H7 (cell line): ENCODE results near the gene TMEM263. TPM values are rescaled to one million over a fixed set of nuclear protein-coding genes. Genes with fewer than 3 reads are reported as not detected.
"Not testable (repeated sequence)": the region's sequence is repeated elsewhere in the genome, so short reads cannot be mapped to it uniquely, and the experiment has no call there.

Experiments
- DNase-seq: peaks from one replicate; pipeline ENCODE4 v3.0.0; 2012
- H3K27me3 ChIP-seq: 2 replicates; pipeline ENCODE4 v1.6.0; 2011; ENCODE audit warnings: mild to moderate bottlenecking, low read length; ENCODE audit not compliant: control insufficient read depth, insufficient read depth
- H3K36me3 ChIP-seq: replicated peaks from 2 replicates; pipeline ENCODE4 v1.5.1; 2011; ENCODE audit warnings: low read length; ENCODE audit not compliant: control insufficient read depth, insufficient read depth
- H3K4me3 ChIP-seq: 2 replicates; pipeline ENCODE4 v1.5.1; 2011; ENCODE audit warnings: low read depth, mild to moderate bottlenecking, control low read depth, low read length, moderate library complexity; ENCODE audit not compliant: insufficient read depth
- total RNA-seq: library from RNA; depleted of rRNA; stranded (reverse); fragments of >200 nt; shearing (Covaris generic); gene quantifications from 2 replicates; pipeline ENCODE4 v1.2.3, GENCODE V29; 2014; rRNA removed

Gene TMEM263
- 19.0 and 23.7 TPM in 2 replicates for total RNA-seq

DNA sequence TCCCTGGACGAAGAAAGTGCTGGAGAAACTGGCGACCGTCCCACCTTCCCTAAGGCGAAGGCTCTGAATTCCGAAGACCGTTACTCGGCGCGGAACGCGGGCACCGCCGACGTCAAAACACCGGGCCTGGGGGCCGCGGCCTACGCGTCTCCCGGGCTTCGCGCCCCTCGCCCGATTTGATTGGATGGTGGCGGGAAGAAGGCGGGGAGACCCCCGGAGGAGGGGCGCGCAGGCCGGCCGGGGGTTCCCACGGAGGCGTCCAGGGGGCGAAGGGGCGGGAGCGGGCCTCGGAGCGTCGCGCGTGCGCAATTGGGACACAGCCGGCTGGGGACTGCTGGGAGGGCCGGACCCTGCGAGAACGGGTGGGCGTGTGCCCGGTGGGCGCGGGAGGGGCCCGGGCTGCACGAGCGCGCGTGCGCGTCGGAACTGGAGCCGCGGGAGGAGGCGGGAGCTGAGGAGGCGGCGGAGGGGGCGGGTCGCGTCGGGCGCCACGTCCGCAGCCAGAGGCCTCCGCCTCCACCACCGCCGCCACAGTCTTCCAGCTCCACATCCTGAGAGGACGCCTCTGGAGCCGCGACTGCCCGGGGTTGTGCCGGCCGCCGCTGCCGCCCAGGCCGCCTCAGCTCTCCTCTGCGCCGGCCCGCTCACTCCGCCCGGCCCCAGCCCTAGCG is at the start of gene TMEM263:
Gene TMEM263 (plus strand): TSS at position 531 of the 671 bp plus-strand sequence. CDS start 11,210 bp downstream, outside the sequence.
- Histone ChIP-seq H3K4me3 (peak within 1 kb of the TSS; percentile 94), H3K27me3 (peaks cover 2% of the 10 kb centered on the region; the same call in 1 of the 2 replicates), H3K36me3 (no peaks in the 10 kb centered on the region)
- peak; percentile 96 for DNase-seq

DNA sequence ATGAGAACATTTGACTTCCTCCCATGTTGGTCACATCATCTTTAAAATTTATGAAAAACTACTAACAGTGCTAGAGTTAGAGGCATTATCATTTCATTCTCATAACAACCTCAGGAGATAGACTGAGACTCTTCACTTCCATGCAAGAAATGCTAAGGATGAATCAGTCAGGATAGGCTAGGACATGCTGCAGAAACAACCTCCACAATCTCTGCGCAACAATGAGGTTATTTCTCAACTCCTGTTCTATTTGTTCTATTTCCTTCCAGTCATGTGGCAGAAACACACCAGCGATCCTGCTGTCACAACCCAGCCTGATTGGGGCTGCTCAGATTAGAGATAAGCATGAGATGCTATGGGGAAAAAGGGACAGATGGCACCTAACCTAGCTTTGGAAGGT is 49.0 kb upstream of the TMEM263 start:
- peaks cover 13% of the 10 kb centered on the region for H3K27me3 ChIP-seq
- DNase-seq = no peak
- no peaks in the 10 kb centered on the region for H3K36me3 ChIP-seq
- no peak overlapping the region for H3K4me3 ChIP-seq

DNA sequence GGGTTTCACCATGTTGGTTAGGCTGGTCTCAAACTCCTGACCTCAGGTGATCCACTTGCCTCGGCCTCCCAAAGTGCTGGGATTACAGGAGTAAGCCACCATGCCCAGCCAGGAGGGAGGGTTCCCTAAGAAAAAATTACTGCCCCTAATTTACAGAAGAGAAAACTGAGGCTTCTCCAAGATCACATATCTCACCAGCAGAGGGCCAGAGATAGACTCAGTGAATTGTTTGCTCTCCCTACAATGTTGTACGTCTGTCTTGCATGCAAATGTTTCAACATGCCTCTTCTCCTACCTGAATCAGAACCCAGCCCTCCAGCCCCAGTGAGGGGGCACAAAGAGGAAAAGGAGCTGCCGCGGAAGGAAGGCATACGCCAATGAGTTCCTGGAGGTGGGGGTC is 48.3 kb upstream of the TMEM263 start:
- DNase-seq = no peak
- no peak overlapping the region for H3K4me3 ChIP-seq

DNA sequence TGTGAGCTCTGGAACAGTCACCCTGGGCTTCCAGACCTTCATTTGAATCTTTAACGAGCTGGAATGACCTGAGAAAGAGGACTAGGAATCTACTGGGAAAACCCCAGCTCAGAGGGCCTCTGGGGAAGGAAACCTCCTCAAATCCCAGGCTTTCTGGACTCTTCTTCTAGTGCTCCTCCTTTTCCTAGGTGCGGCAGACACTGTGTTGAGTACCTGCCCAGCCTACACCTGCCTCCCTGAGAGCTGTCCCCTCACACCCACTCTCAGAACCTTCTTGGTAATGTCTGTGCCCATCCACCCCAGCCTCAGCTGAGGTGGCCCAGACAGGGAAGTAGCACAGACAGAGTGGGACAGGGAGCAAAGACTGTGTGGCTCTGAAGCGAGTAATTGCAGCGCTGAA is 47.9 kb upstream of the TMEM263 start:
- H3K4me3 ChIP-seq = no peak overlapping the region
- H3K36me3 ChIP-seq = no peaks in the 10 kb centered on the region
- DNase-seq = no peak
- H3K27me3 ChIP-seq = peaks cover 6% of the 10 kb centered on the region

More for the DNA sequence above, 48.3 kb upstream of the TMEM263 start:
- Histone ChIP-seq H3K27me3 (peaks cover 9% of the 10 kb centered on the region), H3K36me3 (no peaks in the 10 kb centered on the region)

DNA sequence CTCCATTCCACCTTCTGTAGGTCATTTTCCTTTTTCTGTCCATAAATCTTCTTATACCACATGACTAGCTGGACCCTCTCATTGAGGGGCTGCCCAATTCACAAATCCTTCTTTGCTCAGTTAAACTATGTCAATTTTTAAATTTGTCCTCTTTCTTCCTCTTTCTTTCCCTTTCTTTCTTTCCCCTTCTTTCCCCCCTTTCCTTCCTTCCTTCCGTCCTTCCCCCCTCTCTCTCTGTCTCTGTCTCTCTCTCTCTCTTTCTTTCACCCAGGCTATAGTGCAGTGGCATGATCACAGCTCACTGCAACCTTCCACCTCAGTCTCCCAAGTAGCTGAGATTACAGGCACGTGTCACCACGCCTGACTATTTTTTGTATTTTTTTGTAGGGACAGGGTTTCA is 47.1 kb upstream of the TMEM263 start:
- H3K4me3 ChIP-seq = no peak overlapping the region
- H3K27me3 ChIP-seq = no peaks in the 10 kb centered on the region
- DNase-seq = no peak
- no peaks in the 10 kb centered on the region for H3K36me3 ChIP-seq

DNA sequence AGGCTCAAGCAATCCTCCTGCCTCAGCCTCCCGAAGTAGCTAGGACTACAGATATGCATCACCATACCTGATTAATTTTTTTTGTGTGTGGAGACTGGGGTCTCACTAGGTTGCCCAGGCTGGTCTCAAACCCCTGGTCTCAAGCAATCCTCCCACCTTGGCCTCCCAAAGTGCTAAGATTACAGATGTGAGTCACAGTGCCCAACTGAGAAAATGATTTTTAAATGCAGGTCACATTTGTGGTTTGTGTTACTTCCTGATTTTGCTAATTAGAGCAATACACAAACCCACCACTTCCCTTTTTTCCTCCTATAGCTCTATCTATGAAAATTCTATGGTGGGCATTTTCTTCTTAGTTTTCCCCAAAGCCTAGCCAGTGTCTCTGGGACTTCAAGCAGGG is 45.5 kb upstream of the TMEM263 start:
- H3K27me3 ChIP-seq = no peaks in the 10 kb centered on the region
- no peak for DNase-seq
- no peaks in the 10 kb centered on the region for H3K36me3 ChIP-seq
- no peak overlapping the region for H3K4me3 ChIP-seq

DNA sequence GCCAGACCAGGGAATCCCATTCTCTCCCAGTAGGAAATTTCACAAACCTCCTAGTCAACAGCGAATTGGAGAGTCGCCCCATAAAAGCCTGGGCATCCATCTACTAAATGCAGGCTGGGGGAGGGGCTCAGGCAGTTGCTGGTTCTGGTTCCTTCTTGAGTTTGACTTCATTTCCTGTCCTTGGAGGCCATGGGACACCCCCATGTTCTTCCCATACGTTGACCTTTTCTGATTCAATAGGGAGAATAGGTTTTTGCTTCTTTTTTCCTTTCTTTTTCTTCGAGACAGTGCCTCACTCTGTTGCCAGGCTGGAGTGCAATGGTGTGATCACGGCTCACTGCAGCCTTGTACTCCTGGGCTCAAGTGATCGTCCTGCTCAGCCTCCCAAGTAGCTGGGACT is 44.1 kb upstream of the TMEM263 start:
- Histone ChIP-seq H3K36me3 (no peaks in the 10 kb centered on the region), H3K4me3 (no peak overlapping the region), H3K27me3 (no peaks in the 10 kb centered on the region)
- no peak for DNase-seq

DNA sequence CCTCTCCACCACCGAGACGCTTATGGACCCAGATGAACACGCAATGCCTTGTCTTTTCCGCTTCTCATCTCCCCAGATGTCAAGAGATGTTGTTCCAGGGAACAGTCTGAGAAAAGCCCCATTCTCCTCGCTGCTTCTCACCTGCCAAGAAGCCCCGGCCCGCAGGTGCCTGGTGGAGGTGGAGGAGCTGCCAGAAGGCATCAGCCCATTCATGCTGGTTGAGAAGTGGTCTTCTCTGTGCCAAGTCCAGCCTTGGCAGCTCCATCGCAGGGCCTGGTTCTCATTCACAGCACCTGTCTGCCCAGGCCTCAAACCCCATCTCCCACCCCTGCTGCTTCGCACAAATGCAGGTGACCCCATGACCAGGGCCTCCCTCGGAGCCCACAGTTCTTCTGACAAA is 42.3 kb upstream of the TMEM263 start:
- Histone ChIP-seq H3K36me3 (no peaks in the 10 kb centered on the region), H3K4me3 (no peak overlapping the region), H3K27me3 (no peaks in the 10 kb centered on the region)
- DNase-seq = peak; percentile 15

DNA sequence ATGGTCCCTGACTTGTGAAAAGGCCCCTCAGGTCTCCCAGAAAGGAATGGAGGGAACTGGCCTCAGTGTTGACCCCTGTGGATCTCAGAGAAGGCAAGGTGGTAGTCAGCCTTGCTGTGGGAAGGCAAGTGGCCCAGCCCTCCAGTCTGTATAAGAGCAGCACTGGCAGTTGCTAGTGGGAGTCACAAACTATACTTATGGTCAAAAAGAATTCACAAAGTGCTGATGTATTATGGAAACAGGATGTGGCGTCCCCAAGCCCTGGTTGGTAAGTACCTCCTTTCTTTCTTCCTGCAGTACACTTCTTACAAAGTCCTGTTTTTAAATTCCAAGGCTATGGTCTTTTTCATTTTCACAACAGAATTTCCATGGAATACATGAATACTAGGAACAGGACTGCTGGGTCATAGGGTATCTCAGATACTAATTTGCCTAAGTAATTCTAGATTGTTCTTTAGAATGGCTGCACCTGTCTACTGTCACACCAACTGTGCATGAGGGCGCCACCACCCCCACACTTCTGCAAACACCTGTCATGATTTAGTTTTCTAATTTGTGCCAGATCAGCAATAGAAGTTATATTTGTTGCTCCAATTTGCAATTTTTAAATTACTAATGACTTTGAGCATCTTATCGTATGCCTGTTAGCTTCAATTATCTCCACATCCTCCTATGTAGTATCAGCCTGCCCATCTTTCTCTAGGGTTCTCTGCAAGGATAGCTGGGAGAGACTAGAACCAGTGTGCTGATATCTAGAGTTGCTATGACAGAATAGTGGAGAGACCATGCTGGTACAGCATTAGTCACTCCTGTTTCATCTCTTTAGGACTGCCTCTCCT is 40.7 kb upstream of the TMEM263 start:
- Histone ChIP-seq H3K36me3 (no peaks in the 10 kb centered on the region), H3K27me3 (no peaks in the 10 kb centered on the region), H3K4me3 (no peak overlapping the region)
- DNase-seq = no peak

DNA sequence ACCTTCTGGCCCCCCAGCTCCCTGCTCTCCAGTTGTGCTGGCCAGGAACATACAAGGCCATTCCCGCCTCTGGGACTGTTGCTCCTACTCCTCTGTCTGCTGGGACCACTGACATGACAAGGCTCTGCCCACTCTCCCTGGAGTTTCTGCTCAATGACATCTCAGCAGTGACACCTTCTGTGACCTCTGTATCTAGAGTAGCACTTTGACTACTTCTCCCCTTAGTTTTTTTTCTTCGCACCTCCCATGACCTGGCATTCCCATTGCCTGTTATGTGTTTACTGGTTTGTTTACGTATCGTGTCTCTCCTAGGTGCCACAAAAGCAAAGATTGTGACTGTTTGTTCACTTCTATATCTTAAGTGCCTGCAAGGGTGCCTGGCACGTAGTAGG is 40.1 kb upstream of the TMEM263 start:
- no peaks in the 10 kb centered on the region for H3K27me3 ChIP-seq
- no peak for DNase-seq
- H3K36me3 ChIP-seq = no peaks in the 10 kb centered on the region
- no peak overlapping the region for H3K4me3 ChIP-seq

DNA sequence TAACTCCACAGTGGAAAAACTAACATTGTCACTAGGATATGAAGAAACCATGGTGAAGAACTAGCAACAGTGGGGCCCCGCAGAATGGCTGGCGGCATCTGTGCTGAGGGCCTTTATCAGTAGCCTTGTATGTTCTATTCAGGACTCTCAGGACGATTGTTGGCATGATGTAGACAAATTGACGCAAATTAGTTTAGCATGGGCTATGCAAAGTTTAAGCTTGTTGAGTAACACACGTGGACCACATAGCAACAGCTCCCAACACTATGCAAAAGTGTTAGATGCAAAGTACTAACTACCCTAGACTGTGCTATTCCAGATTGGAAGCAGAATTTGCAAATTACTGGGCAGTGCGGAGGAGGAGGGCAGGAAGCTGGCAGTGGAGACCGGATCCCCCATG is 38.2 kb upstream of the TMEM263 start:
- no peaks in the 10 kb centered on the region for H3K36me3 ChIP-seq
- H3K4me3 ChIP-seq = no peak overlapping the region
- DNase-seq = no peak
- no peaks in the 10 kb centered on the region for H3K27me3 ChIP-seq

DNA sequence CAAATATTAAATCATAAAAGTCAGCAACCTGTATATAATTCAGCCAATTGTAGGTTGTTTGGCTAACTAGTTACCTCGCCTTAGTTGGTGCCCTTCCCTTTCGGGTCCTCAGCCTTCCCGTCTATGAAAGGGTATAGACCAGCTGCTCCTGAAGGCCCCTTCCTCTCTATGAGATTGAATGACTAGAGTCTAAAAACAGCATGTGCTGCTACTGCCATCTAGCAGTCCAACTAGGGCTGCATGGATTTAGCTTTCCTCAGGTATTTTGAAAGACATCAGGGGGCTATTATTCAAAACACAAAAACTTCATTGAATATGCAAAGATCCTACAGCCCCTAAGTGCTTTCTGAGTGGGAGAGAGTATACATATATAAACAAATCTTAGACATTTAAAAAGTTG is 37.0 kb upstream of the TMEM263 start:
- peak; percentile 78 for DNase-seq

DNA sequence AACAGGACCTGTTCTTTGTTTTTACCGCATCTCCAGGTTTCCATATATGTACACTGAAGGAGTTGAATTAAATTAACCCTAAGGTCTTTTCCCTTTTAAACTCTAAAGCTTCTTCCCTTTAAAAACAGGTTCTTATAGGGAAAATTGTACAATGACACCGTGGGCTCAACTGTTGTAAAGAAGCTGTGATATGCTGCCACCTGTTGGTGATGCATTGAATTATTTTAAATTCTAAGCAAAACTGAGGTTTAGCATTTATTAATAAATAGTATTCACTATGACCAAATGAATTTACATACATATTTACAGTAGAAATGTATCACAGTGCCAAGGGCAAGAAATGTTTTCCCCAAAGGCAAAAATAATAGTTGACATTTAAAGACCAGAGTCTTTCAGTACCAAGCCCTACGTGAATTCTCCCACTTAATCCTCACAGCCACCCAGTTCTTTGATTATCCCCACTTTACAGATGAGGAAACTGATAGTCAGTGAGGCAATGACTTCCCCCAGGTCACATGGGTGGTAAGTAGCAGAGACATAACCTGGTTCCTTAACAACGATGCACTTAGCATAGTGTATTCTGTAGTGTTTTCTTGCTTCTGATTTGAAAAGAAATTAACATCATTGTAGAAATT is 35.7 kb upstream of the TMEM263 start:
- no peaks in the 10 kb centered on the region for H3K27me3 ChIP-seq

More for the DNA sequence above, 37.0 kb upstream of the TMEM263 start:
- no peaks in the 10 kb centered on the region for H3K27me3 ChIP-seq
- no peak overlapping the region for H3K4me3 ChIP-seq
- H3K36me3 ChIP-seq = no peaks in the 10 kb centered on the region

DNA sequence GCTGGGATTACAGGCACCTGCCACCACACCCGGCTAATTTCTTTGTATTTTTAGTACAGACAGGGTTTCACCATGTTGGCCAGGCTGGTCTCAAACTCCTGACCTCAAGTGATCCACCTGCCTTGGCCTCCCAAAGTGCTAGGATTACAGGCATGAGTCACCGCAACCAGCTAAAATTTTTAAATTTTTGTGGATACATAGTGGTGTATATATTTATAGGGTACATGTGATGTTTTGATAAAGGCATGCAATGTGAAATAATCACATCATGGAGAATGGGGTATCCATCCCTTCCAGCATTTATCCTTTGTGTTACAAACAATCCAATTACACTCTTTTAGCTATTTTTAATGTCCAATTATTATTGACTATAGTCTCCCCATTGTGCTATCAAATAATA is 33.7 kb upstream of the TMEM263 start:
- DNase-seq, H3K4me3 ChIP-seq, H3K27me3 ChIP-seq, H3K36me3 ChIP-seq: not testable (repeated sequence)

More for the DNA sequence above, 35.7 kb upstream of the TMEM263 start:
- no peak overlapping the region for H3K4me3 ChIP-seq
- DNase-seq = no peak
- no peaks in the 10 kb centered on the region for H3K36me3 ChIP-seq

DNA sequence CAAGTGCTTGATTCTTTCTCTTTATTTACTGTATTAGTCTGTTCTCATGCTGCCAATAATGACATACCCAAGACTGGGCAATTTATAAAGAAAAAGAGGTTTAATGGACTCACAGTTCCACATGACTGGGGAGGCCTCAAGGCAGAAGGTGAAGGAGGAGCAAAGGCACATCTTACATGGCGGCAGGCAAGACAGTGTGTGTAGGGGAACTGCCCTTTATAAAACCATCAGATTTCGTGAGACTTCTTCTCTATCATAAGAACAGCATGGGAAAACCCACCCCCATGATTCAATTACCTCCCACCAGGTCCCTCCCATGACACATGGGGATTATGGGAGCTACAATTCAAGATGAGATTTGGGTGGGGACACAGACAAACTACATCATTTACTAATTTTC is 32.1 kb upstream of the TMEM263 start:
- H3K27me3 ChIP-seq, DNase-seq, H3K4me3 ChIP-seq, H3K36me3 ChIP-seq: not testable (repeated sequence)
